Colonic mucosa (tissue), 4 donors: ENCODE data around the gene TMEM182. TPM values are rescaled to one million over a fixed set of nuclear protein-coding genes. Genes with fewer than 3 reads are reported as not detected.

Source experiments
- DNase-seq: peaks from one replicate; pipeline ENCODE4 v3.0.0-alpha.2; 2020
- H3K27ac ChIP-seq: fragments of 200-600 bp; one replicate; pipeline ENCODE4 v1.8.0; 2021
- H3K27me3 ChIP-seq: fragments of 200-600 bp; one replicate; pipeline ENCODE4 v1.8.0; 2021
- H3K36me3 ChIP-seq: fragments of 200-600 bp; one replicate; pipeline ENCODE4 v1.8.0; 2021
- H3K4me1 ChIP-seq: fragments of 200-600 bp; one replicate; pipeline ENCODE4 v1.8.0; 2021; ENCODE audit warnings: mild to moderate bottlenecking
- H3K4me3 ChIP-seq: fragments of 200-600 bp; one replicate; pipeline ENCODE4 v1.8.0; 2021
- H3K9ac ChIP-seq, 2 donors: one replicate each; pipeline ENCODE4 v1.7.0; 2013; ENCODE audit warnings: control low read depth in 2 of 2, low read depth in 2 of 2, low read length in 2 of 2
- H3K9me3 ChIP-seq: fragments of 200-600 bp; one replicate; pipeline ENCODE4 v1.8.0; 2021
- intact Hi-C: fragments of 100-400 bp; cut with DNase I; formaldehyde crosslinking; loops from one replicate; pipeline ENCODE4 v1.14.1; 2022
- total RNA-seq, 2 donors: library from RNA; stranded (reverse); fragmentation: NEBNext Ultra II Directional in 1 of 2; extraction: Animal tissue kit (Norgen Biotek cat#: 25700) in 1 of 2; gene quantifications; one replicate each; pipeline ENCODE4 v1.2.1, GENCODE V29; 2021
- TF ChIP-seq, protein P1 (sequence below): fragments of 200-600 bp; IDR thresholded peaks from one replicate; pipeline ENCODE4 v1.8.0; 2022; ENCODE audit warnings: antibody characterized with exemption, mild to moderate bottlenecking
- donor health status: healthy.
- donor health status: DM: no; HTN: no; CAD: no.
- donor health status: DM: no; HTN: no; CAD: no.

Gene TMEM182
- total RNA-seq, 2 donors from 2014 or later = 3.4 to 3.8 TPM

DNA sequence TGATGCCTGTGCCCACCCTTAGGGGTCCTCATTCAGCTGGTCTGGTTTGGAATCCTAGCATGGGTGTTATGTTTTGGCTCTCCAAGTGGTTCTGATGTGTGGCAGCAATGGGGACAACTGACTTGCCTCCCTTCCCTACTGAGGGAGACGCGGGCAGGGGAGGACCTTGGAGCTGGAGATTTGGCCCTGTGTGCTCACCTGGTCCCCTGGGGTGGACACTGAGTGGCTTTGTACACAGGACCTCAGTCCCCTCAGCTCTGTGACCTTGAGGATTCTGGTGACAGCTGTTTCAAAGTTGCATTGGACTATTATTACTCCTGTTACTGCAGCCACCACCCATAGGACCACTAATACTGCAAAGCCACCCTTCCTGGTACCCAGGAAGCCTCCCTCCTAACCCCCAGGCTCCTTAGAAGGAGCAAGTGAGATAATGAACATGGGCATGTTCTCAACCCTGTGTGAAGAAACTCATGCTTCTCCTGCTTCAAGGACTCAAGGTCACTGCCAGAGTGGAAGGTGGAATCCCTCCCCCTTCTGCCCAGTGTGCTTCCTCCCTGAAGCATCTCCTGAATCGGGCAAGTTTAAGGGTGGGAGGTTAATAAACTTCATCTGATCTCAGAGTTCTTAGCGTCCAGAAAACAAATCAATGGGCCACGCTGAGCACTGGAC, 26.5 kb downstream of the TMEM182 start:
- H3K9ac ChIP-seq = no peak overlapping the region
- intact Hi-C loops = no loop called here
- no peaks in the 10 kb centered on the region for H3K4me1 ChIP-seq
- no peaks in the 10 kb centered on the region for H3K27me3 ChIP-seq
- H3K9me3 ChIP-seq = no peaks in the 10 kb centered on the region
- no peak overlapping the region for H3K4me3 ChIP-seq
- no peak overlapping the region for H3K27ac ChIP-seq
- H3K36me3 ChIP-seq = no peaks in the 10 kb centered on the region
- TF ChIP-seq, protein P1, sequence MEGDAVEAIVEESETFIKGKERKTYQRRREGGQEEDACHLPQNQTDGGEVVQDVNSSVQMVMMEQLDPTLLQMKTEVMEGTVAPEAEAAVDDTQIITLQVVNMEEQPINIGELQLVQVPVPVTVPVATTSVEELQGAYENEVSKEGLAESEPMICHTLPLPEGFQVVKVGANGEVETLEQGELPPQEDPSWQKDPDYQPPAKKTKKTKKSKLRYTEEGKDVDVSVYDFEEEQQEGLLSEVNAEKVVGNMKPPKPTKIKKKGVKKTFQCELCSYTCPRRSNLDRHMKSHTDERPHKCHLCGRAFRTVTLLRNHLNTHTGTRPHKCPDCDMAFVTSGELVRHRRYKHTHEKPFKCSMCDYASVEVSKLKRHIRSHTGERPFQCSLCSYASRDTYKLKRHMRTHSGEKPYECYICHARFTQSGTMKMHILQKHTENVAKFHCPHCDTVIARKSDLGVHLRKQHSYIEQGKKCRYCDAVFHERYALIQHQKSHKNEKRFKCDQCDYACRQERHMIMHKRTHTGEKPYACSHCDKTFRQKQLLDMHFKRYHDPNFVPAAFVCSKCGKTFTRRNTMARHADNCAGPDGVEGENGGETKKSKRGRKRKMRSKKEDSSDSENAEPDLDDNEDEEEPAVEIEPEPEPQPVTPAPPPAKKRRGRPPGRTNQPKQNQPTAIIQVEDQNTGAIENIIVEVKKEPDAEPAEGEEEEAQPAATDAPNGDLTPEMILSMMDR = no peak
- no peak for DNase-seq

GRCh38 chr2:102788885-102789260, 27.0 kb downstream of the TMEM182 start:
- Histone ChIP-seq H3K4me3 (no peak overlapping the region), H3K9ac (no peak overlapping the region), H3K27me3 (no peaks in the 10 kb centered on the region), H3K27ac (no peak overlapping the region), H3K9me3 (no peaks in the 10 kb centered on the region), H3K36me3 (no peaks in the 10 kb centered on the region), H3K4me1 (no peaks in the 10 kb centered on the region)
- TF ChIP-seq, protein P1 = no peak
- intact Hi-C loops = no loop called here
- DNase-seq = no peak

- Histone ChIP-seq H3K9ac (no peak overlapping the region), H3K36me3 (no peaks in the 10 kb centered on the region), H3K27ac (no peak overlapping the region), H3K4me3 (no peak overlapping the region), H3K4me1 (no peaks in the 10 kb centered on the region), H3K9me3 (no peaks in the 10 kb centered on the region), H3K27me3 (no peaks in the 10 kb centered on the region)
- intact Hi-C loops = no loop called here
- DNase-seq = no peak
- TF ChIP-seq, protein P1 = no peak
These were observed 27.7 kb downstream of the TMEM182 start for GRCh38 chr2:102789349-102790090.

GRCh38 chr2:102790091-102790455, 28.2 kb downstream of the TMEM182 start:
- TF ChIP-seq, protein P1 = no peak
- intact Hi-C loops = no loop called here
- H3K4me3 ChIP-seq = no peak overlapping the region

GRCh38 chr2:102792568-102793208, 30.9 kb downstream of the TMEM182 start:
- no peak for DNase-seq
- intact Hi-C loops = no loop called here
- Histone ChIP-seq H3K27ac (no peak overlapping the region), H3K36me3 (no peaks in the 10 kb centered on the region), H3K4me1 (no peaks in the 10 kb centered on the region), H3K4me3 (no peak overlapping the region), H3K9ac (no peak overlapping the region), H3K9me3 (no peaks in the 10 kb centered on the region), H3K27me3 (no peaks in the 10 kb centered on the region)
- TF ChIP-seq, protein P1 = no peak

More at GRCh38 chr2:102790091-102790455, 28.2 kb downstream of the TMEM182 start:
- no peaks in the 10 kb centered on the region for H3K36me3 ChIP-seq
- H3K27ac ChIP-seq = no peak overlapping the region
- no peaks in the 10 kb centered on the region for H3K9me3 ChIP-seq
- H3K9ac ChIP-seq = no peak overlapping the region
- H3K27me3 ChIP-seq = no peaks in the 10 kb centered on the region
- H3K4me1 ChIP-seq = no peaks in the 10 kb centered on the region
- DNase-seq = no peak
